Measurements from ENCODE around the gene IRF2BPL.

Gene IRF2BPL

DNA sequence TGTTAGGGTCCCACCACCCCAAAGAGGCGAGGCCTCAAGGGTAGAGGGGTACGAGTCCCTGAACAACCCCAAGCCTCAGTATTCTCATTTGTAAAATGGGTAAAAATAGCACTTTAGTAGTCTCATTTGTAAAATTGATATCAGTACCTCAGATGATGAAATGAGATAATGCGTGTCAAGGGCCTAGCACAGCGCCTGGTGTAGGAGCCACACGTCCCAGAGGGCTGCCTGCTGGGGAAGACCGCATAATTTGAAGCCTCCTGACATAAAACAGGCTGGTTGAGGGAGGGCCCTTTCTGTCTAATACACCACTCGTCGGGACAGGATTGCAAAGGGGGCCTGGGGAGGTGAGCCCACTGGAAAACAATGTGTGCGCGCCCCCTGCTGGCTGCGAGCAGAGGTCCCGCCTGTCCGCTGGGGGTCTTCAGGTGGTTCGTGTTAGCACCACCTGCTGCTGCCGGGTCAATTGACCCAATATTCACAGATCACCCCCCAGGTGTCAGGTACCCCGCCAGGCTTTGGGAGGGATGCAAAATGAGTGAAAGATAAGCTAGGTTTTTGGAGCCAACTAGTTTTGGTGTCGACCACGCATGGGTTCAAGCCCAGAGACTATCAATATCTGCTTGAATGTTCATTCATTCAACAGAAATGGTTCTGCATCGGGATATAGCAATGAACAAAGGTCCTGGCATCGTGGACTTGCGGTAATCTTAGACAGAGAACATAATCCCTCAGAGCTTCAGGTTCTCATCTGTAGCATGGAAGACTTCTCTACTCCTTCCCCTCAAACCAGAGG, 24.7 kb upstream of the IRF2BPL start:
- DNase-seq (ENCODE audit: low spot score), result peak; percentile 54

GRCh38 chr14:77052281-77053044, 24.0 kb upstream of the IRF2BPL start:
- DNase-seq (ENCODE audit: low spot score), result no peak

DNA sequence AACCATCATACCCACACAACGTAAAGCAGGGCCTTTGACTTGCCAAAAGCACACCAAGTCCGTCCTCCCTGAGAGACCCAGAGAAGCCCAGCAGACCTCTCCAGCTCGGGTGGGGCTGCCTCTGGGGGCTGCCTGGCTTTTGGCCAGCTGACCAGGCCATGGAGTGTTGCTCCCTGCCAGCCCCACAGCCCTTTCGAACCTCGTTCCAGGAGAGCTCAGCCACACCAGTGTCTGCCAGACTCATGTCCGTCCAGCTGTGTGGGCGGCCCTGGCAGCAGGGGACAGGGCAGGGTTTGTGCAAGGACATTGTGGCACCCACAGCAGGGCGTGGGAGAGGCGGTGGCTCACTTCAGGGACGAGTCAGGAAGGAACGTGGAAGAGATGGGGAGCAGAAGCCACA, 22.6 kb upstream of the IRF2BPL start:
- DNase-seq (ENCODE audit: low spot score), result no peak

GRCh38 chr14:77046721-77047120, 18.2 kb upstream of the IRF2BPL start:
- DNase-seq (ENCODE audit: low spot score), result no peak

DNA sequence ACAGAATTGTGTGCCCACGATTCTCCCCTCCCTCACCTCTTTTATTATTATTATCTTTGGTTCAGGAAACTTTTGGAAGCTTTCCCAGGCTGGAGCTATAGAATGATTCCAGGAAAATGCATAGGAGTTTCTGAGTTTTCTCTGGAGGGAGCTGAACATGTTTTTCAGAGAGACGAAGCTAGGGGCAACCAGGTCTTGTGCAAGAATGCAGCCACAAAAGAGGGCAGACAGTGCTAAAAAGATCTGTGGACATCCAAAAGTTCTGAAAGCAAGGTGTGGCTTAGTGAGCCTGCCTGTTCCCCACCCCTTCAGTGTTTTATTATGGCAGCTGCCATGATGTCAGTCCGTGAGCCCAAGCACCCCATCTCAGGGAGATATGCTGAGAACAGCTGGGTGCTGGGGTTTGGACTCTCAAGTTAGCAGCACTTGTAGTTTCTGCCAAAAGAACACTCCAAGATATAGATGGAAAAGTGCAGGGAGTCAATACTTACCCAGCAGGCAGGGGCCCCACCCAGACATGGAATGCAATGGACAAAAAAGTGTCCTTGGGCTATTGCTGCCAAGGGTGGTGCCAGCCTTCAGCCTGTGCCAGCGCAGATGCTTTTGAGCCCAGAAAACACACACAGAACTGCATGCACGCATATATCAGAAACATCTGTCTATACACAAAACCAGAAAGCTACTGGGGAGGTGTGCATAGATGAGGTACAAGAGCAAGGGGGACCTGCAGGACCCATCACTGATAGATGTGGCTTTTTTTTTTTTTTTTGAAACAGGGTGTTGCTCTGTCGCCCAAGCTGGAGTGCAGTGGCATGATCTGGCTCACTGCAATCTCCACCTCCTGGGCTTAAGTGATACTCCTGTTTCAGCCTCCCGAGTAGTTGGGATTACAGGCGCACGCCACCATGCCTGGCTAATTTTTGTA, 17.0 kb upstream of the IRF2BPL start:
- no peak for DNase-seq (ENCODE audit: low spot score)

DNA sequence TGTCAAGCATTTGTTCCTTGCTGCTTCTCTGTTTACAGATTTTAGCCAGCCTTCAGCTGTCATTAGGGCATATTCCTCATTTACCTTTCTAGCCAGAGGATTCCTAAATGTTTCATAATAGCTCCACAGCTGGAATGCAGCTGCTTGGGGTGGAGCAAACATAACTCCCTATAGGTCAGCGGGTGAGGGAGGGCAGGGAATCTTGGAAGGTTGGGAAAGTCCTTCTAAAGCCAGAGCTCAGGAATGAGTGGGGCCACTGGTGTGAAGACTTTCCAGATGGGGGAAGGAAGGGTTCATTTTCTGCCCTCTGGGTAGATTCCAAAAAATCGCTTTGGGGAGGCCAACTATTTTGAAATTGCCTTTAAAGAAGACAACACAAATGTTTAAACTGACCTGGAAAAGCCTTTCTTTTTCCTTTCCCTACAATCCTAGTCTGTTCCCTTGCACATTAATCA, 16.3 kb upstream of the IRF2BPL start:
- DNase-seq (ENCODE audit: low spot score), result no peak

GRCh38 chr14:77043984-77044485, 15.5 kb upstream of the IRF2BPL start:
- no peak for DNase-seq (ENCODE audit: low spot score)

- DNase-seq (ENCODE audit: low spot score), result no peak
Observed at GRCh38 chr14:77043177-77043983, 14.9 kb upstream of the IRF2BPL start.

GRCh38 chr14:77041881-77042545, 13.5 kb upstream of the IRF2BPL start:
- peak; percentile 73 for DNase-seq (ENCODE audit: low spot score)

GRCh38 chr14:77040741-77041653, 12.5 kb upstream of the IRF2BPL start:
- DNase-seq (ENCODE audit: low spot score), result peak; percentile 55

DNA sequence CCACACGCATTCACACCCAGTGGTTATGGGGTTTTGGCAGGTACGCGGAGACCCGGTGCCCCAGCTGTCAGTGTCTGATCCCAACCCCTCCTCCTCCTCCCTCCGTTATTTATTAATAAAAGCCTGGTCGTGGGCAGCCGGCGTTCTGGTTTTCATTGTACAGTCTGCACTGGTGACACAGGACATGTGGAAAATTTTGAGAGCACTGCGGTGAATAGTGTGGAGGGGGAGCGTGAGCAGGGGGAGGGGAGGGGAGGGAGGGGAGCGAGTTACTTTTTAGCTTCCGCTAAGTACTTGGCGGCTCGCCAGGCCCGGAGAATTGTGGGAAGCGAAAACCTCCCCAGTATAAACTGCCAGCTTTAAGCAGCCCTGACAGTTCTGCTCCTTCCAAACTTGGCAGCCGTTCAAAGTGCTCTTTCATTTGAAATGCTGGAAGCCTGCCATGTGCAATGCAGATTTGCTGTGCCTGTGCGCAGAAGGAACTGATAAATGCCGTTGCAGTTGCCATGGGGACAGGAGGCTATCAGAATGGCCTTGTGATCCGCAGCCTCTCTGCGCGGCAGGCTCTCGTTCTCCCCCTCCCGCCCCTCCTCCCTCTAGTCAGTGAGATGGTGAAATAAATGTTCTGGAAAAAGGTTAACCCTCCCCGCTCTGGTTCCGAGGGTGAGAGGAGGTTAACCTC, 11.7 kb upstream of the IRF2BPL start:
- peak; percentile 78 for DNase-seq (ENCODE audit: low spot score)

GRCh38 chr14:77039285-77040058, 11.0 kb upstream of the IRF2BPL start:
- DNase-seq (ENCODE audit: low spot score), result no peak

DNA sequence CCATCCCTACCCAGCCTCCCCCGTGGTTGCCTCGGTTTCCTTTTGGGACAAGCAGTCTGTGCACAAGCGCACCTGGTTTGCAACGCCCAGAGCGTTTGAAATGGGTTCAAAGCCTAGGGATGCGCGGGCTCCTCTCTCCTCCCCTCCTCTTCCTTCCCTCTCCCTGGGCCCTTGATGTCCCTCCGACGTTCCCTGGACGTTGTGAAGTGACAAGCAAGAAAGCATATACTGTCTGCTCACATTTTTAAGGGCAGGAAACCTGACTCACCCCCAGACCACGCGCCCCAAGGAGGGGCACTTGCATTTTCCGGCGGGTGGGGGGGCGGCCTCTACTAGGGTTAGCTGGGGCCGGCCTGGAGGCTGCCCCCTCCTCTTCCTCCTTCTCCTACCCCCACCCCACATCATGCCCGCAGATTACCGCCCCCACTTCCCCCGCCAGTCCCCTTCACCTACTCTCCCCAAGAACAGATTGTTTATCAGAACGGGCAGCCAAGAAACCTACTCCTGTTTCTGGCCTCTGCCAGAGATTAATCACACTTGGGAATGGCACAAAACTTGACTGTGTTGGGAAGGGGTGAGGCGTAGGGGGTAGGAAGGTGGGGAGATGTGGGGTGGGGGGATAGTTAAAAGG, 9.5 kb upstream of the IRF2BPL start:
- DNase-seq (ENCODE audit: low spot score), result no peak

- no peak for DNase-seq (ENCODE audit: low spot score)
Observed at GRCh38 chr14:77037215-77037937, 8.9 kb upstream of the IRF2BPL start.

GRCh38 chr14:77036484-77037214, 8.1 kb upstream of the IRF2BPL start:
- DNase-seq (ENCODE audit: low spot score), result no peak

GRCh38 chr14:77035267-77035666, 6.8 kb upstream of the IRF2BPL start:
- DNase-seq (ENCODE audit: low spot score), result no peak

Measured in AG08396 (cell line).